GDM1 (cell line): ENCODE measurements around the gene MYH11.
"Not testable (repeated sequence)": the region's sequence is repeated elsewhere in the genome, so short reads cannot be mapped to it uniquely, and the experiment has no call there.

Experiments used
- DNase-seq: peaks from one replicate; lab custom pipeline; 2025; lab: John Stamatoyannopoulos, UW

The MYH11 gene

GRCh38 chr16:15839204-15839603 lies 17.6 kb downstream of the MYH11 start:
- not testable (repeated sequence) for DNase-seq

GRCh38 chr16:15837761-15838160 lies 19.1 kb downstream of the MYH11 start:
- no peak for DNase-seq

GRCh38 chr16:15836965-15837611 lies 19.7 kb downstream of the MYH11 start:
- DNase-seq: no peak

- no peak for DNase-seq
Measured at GRCh38 chr16:15836074-15836473, 20.8 kb downstream of the MYH11 start.

GRCh38 chr16:15835136-15835878 lies 21.5 kb downstream of the MYH11 start:
- DNase-seq: no peak

GRCh38 chr16:15834502-15834901 lies 22.3 kb downstream of the MYH11 start:
- no peak for DNase-seq

- no peak for DNase-seq
Measured at GRCh38 chr16:15833541-15833940, 23.3 kb downstream of the MYH11 start.

GRCh38 chr16:15832241-15832640 lies 24.6 kb downstream of the MYH11 start:
- no peak for DNase-seq

- DNase-seq: no peak
Measured at GRCh38 chr16:15830832-15831451, 25.9 kb downstream of the MYH11 start.

- peak; percentile 23 for DNase-seq
Measured at GRCh38 chr16:15829460-15829859, 27.4 kb downstream of the MYH11 start.

- DNase-seq: no peak
Measured at GRCh38 chr16:15827709-15828343, 29.0 kb downstream of the MYH11 start.

GRCh38 chr16:15827299-15827698 lies 29.5 kb downstream of the MYH11 start:
- DNase-seq: no peak

GRCh38 chr16:15825750-15826305 lies 31.0 kb downstream of the MYH11 start:
- no peak for DNase-seq

GRCh38 chr16:15822957-15823356 lies 33.9 kb downstream of the MYH11 start:
- no peak for DNase-seq

- DNase-seq: no peak
Measured at GRCh38 chr16:15820837-15821236, 36.0 kb downstream of the MYH11 start.

GRCh38 chr16:15819046-15819445 lies 37.8 kb downstream of the MYH11 start:
- no peak for DNase-seq

- no peak for DNase-seq
Measured at GRCh38 chr16:15817446-15817845, 39.4 kb downstream of the MYH11 start.

GRCh38 chr16:15816228-15816627 lies 40.6 kb downstream of the MYH11 start:
- DNase-seq: no peak

GRCh38 chr16:15812401-15812750 lies 44.5 kb downstream of the MYH11 start:
- DNase-seq: not testable (repeated sequence)

- no peak for DNase-seq
Measured at GRCh38 chr16:15811481-15812400, 45.1 kb downstream of the MYH11 start.

- no peak for DNase-seq
Measured at GRCh38 chr16:15810949-15811348, 45.9 kb downstream of the MYH11 start.
